Measurements from ENCODE around the gene BICD1.

Gene BICD1

GRCh38 chr12:32418903-32419519, 312.4 kb downstream of the BICD1 start:
- DNase-seq = no peak

GRCh38 chr12:32419520-32419960, 312.9 kb downstream of the BICD1 start:
- DNase-seq = peak; percentile 7

- DNase-seq = no peak
These were observed 313.7 kb downstream of the BICD1 start for GRCh38 chr12:32420356-32420755.

GRCh38 chr12:32423559-32423958, 316.9 kb downstream of the BICD1 start:
- DNase-seq = no peak

GRCh38 chr12:32431025-32431424, 324.4 kb downstream of the BICD1 start:
- no peak for DNase-seq

Measured in kidney glomerular epithelial cell (primary cell).